ENCODE measurements around the gene DOLPP1. TPM values are rescaled to one million over a fixed set of nuclear protein-coding genes. Genes with fewer than 3 reads are reported as not detected.
A peak's percentile ranks its signal among the peaks of the same experiment; 100 is the strongest.

Gene DOLPP1
- polyA plus RNA-seq, 1 experiment = 17.6 TPM

- no peak for DNase-seq (ENCODE audit: low read depth)
- Histone ChIP-seq H3K4me3 (ENCODE audit: low read depth, low read length) (peak overlapping the region; percentile 84), H3K36me3 (ENCODE audit: control insufficient read depth, insufficient read depth, low read length) (peaks cover 5% of the 10 kb centered on the region), H3K27me3 (ENCODE audit: control insufficient read depth, insufficient read depth, low read length) (no peaks in the 10 kb centered on the region)
- CTCF ChIA-PET = interaction anchor here (1.3 to 1.5 kb wide), 2 partner anchors 20 to 22 kb away, joined by 3 to 5 read pairs; no protein-coding TSS in a partner anchor
- no peak for TF ChIP-seq CTCF (IDR thresholded peaks at IDR 0.05; ENCODE audit: insufficient read depth, low read depth, low read length)
- POLR2A ChIA-PET = interaction anchor here (0.5 to 0.6 kb wide), 2 partner anchors 240 to 317 kb away, joined by 4 to 5 read pairs; no protein-coding TSS in a partner anchor
Observed at GRCh38 chr9:129081388-129081904, 535 bp downstream of the DOLPP1 start.

GRCh38 chr9:129084087-129084486 is 3.2 kb downstream of the DOLPP1 start:
- ChIA-PET POLR2A (no interaction called here), CTCF (no interaction called here)
- TF ChIP-seq CTCF (IDR thresholded peaks at IDR 0.05; ENCODE audit: insufficient read depth, low read depth, low read length) = no peak

GRCh38 chr9:129089246-129089645 is 8.3 kb downstream of the DOLPP1 start:
- CTCF ChIA-PET = no interaction called here
- POLR2A ChIA-PET = no interaction called here
- DNase-seq (ENCODE audit: low read depth) = no peak

More at GRCh38 chr9:129084087-129084486, 3.2 kb downstream of the DOLPP1 start:
- no peak overlapping the region for H3K4me3 ChIP-seq (ENCODE audit: low read depth, low read length)
- H3K36me3 ChIP-seq (ENCODE audit: control insufficient read depth, insufficient read depth, low read length) = peaks cover 10% of the 10 kb centered on the region
- no peaks in the 10 kb centered on the region for H3K27me3 ChIP-seq (ENCODE audit: control insufficient read depth, insufficient read depth, low read length)
- DNase-seq (ENCODE audit: low read depth) = no peak

GRCh38 chr9:129093602-129094386 is 12.9 kb downstream of the DOLPP1 start:
- peaks cover 20% of the 10 kb centered on the region for H3K36me3 ChIP-seq (ENCODE audit: control insufficient read depth, insufficient read depth, low read length)
- DNase-seq (ENCODE audit: low read depth) = no peak
- TF ChIP-seq CTCF (IDR thresholded peaks at IDR 0.05; ENCODE audit: insufficient read depth, low read depth, low read length) = no peak
- no peak overlapping the region for H3K4me3 ChIP-seq (ENCODE audit: low read depth, low read length)
- ChIA-PET POLR2A (no interaction called here), CTCF (no interaction called here)
- no peaks in the 10 kb centered on the region for H3K27me3 ChIP-seq (ENCODE audit: control insufficient read depth, insufficient read depth, low read length)

More at GRCh38 chr9:129089246-129089645, 8.3 kb downstream of the DOLPP1 start:
- Histone ChIP-seq H3K36me3 (ENCODE audit: control insufficient read depth, insufficient read depth, low read length) (peaks cover 11% of the 10 kb centered on the region), H3K4me3 (ENCODE audit: low read depth, low read length) (no peak overlapping the region), H3K27me3 (ENCODE audit: control insufficient read depth, insufficient read depth, low read length) (no peaks in the 10 kb centered on the region)
- TF ChIP-seq CTCF (IDR thresholded peaks at IDR 0.05; ENCODE audit: insufficient read depth, low read depth, low read length) = no peak

- CTCF ChIA-PET = no interaction called here
Observed at GRCh38 chr9:129094387-129095169, 13.7 kb downstream of the DOLPP1 start.

More at GRCh38 chr9:129094387-129095169, 13.7 kb downstream of the DOLPP1 start:
- DNase-seq (ENCODE audit: low read depth) = no peak
- TF ChIP-seq CTCF (IDR thresholded peaks at IDR 0.05; ENCODE audit: insufficient read depth, low read depth, low read length) = no peak
- Histone ChIP-seq H3K4me3 (ENCODE audit: low read depth, low read length) (no peak overlapping the region), H3K36me3 (ENCODE audit: control insufficient read depth, insufficient read depth, low read length) (peaks cover 18% of the 10 kb centered on the region), H3K27me3 (ENCODE audit: control insufficient read depth, insufficient read depth, low read length) (no peaks in the 10 kb centered on the region)
- POLR2A ChIA-PET = no interaction called here
